ENCODE measurements around the gene ZNF532.
A peak's percentile ranks its signal among the peaks of the same experiment; 100 is the strongest.

ZNF532 gene

DNA sequence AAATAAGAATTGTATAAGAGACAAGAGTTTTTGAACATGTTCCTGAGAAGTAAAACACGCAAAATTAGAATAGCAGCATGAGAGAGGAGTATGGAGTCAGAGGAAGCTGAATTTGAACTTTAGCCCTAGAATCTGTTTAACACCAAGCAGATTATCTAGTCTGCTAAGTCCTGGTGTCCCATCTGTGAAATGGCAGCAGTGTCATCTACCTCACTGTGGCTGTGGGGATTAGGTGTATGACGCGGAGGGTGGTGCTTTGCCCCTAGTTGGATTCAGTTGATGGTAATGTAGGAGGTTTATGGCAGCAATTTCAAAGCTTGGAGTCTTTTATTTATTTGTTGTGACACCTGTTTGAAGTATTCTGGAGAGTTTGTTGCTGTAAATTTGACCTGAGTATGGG lies 79.2 kb downstream of the ZNF532 start:
- DNase-seq = no peak
- Histone ChIP-seq H3K27me3 (no peaks in the 10 kb centered on the region), H3K9me3 (no peaks in the 10 kb centered on the region), H3K4me3 (ENCODE audit: low read depth, low read length) (no peak overlapping the region), H3K4me1 (no peaks in the 10 kb centered on the region), H3K36me3 (peaks cover 3% of the 10 kb centered on the region)
- TF ChIP-seq, protein P1, sequence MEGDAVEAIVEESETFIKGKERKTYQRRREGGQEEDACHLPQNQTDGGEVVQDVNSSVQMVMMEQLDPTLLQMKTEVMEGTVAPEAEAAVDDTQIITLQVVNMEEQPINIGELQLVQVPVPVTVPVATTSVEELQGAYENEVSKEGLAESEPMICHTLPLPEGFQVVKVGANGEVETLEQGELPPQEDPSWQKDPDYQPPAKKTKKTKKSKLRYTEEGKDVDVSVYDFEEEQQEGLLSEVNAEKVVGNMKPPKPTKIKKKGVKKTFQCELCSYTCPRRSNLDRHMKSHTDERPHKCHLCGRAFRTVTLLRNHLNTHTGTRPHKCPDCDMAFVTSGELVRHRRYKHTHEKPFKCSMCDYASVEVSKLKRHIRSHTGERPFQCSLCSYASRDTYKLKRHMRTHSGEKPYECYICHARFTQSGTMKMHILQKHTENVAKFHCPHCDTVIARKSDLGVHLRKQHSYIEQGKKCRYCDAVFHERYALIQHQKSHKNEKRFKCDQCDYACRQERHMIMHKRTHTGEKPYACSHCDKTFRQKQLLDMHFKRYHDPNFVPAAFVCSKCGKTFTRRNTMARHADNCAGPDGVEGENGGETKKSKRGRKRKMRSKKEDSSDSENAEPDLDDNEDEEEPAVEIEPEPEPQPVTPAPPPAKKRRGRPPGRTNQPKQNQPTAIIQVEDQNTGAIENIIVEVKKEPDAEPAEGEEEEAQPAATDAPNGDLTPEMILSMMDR (IDR thresholded peaks at IDR 0.05; ENCODE audit: low read depth, low read length) = no peak

DNA sequence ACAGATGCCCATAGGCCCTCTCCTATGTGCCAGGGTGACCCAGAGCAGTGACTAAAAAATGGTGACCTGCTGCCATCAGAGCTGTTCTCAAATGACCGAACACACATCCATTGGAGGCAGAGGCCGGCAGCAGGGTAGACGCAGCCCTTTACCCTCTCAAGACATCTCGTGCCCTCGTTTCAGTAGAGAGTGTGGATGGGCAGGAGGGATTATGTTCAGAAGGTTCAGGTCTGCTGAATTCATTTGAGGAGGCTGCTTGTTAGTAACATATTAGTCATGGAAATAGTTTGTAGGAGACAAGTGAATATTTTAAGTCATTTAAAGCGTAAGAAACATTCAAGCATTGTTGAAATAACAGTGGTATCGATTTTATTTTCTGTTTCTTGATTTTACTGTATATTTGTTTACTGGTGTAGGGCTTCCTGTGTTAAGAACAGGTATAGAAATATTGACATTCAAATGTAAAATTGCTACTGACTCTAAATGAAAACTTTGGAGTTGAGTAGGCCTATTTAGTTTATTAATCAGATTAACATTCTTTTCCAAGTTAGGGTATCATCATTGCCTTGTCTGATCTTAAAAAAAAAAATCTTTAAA lies 82.6 kb downstream of the ZNF532 start:
- no peaks in the 10 kb centered on the region for H3K4me1 ChIP-seq
- no peaks in the 10 kb centered on the region for H3K27me3 ChIP-seq
- no peak overlapping the region for H3K4me3 ChIP-seq (ENCODE audit: low read depth, low read length)
- H3K36me3 ChIP-seq = no peaks in the 10 kb centered on the region
- no peaks in the 10 kb centered on the region for H3K9me3 ChIP-seq
- TF ChIP-seq, protein P1 (IDR thresholded peaks at IDR 0.05; ENCODE audit: low read depth, low read length) = no peak
- no peak for DNase-seq

DNA sequence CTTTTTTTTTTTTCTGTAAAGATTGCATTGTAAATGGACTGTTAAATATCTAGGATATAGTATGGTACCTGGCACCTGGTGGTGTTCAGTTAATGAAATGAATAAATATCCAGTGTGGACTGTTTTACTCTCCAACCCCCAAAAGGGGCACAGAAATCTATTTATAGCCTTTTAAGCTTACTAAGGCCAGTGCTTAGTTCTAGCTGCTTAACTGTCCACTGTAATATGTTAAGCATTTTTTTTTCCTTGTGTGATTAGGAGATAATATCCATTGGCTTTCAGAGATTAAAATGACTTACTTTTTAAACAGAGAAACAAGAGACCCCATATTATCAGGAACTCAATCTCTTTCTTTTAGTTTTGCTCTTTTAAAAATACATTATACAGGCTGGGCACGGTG lies 84.4 kb downstream of the ZNF532 start:
- DNase-seq = no peak
- Histone ChIP-seq H3K9me3 (no peaks in the 10 kb centered on the region), H3K27me3 (no peaks in the 10 kb centered on the region), H3K4me1 (no peaks in the 10 kb centered on the region), H3K4me3 (ENCODE audit: low read depth, low read length) (no peak overlapping the region), H3K36me3 (no peaks in the 10 kb centered on the region)
- TF ChIP-seq, protein P1 (IDR thresholded peaks at IDR 0.05; ENCODE audit: low read depth, low read length) = no peak

DNA sequence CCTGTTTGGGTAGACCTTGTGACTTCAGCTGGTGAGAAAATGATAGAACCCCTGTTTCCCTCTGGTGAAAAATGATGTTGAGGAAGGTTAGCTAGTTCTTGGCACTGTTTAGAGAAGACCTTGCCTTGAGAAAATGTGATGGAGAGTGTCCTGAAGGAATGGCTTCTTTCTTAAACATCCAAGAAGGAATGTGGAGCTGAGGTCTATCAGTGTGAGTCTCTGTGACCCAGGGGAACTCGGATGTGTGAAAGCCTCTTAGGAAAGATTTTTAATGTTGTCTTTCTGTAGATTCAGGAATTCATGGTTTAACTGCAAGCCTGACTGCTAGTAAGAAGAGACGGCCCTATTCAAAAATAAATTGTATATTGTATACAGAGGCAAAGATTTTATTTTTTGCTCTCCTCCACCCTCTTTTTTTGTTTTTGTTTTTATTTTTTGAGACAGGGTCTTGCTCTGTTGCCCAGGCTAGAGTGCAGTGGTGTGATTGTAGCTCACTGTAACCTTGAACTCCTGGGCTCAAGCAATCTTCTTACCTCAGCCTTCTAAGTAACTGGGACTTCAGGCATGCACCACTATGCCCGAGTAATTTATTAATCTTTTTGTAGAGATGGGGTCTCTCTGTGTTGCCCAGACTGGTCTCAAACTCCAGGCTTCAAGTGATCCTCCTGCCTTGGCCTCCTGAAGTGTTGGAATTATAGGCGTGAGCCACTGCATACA lies 87.5 kb downstream of the ZNF532 start:
- H3K4me1 ChIP-seq = no peaks in the 10 kb centered on the region
- H3K27me3 ChIP-seq = no peaks in the 10 kb centered on the region
- DNase-seq = no peak
- H3K4me3 ChIP-seq (ENCODE audit: low read depth, low read length) = no peak overlapping the region
- no peaks in the 10 kb centered on the region for H3K9me3 ChIP-seq
- TF ChIP-seq, protein P1 (IDR thresholded peaks at IDR 0.05; ENCODE audit: low read depth, low read length) = no peak
- peaks cover 5% of the 10 kb centered on the region; the same call in 1 of the 2 replicates for H3K36me3 ChIP-seq

DNA sequence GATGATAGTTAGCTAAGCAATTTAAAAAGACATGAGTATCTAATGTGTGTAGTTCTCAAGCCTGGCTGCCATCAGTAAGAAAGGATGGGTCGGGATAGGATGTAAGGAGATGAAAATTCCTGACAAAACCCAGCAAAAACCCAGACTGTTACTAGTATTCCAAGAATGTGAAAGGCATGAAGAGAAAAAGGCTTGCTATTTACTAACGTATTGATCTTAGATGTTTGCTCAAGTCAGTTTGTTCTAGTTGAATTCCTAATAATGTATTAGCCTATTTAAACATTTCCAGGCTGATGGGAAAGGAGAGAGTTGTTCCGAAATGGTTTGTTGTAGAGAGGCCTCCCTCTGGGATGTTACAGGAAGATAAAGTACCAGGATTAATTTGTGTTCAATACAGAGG lies 88.2 kb downstream of the ZNF532 start:
- no peaks in the 10 kb centered on the region for H3K4me1 ChIP-seq
- TF ChIP-seq, protein P1 (IDR thresholded peaks at IDR 0.05; ENCODE audit: low read depth, low read length) = no peak
- no peaks in the 10 kb centered on the region for H3K9me3 ChIP-seq
- H3K27me3 ChIP-seq = no peaks in the 10 kb centered on the region
- no peak for DNase-seq
- H3K36me3 ChIP-seq = peaks cover 5% of the 10 kb centered on the region; the same call in 1 of the 2 replicates
- H3K4me3 ChIP-seq (ENCODE audit: low read depth, low read length) = no peak overlapping the region

DNA sequence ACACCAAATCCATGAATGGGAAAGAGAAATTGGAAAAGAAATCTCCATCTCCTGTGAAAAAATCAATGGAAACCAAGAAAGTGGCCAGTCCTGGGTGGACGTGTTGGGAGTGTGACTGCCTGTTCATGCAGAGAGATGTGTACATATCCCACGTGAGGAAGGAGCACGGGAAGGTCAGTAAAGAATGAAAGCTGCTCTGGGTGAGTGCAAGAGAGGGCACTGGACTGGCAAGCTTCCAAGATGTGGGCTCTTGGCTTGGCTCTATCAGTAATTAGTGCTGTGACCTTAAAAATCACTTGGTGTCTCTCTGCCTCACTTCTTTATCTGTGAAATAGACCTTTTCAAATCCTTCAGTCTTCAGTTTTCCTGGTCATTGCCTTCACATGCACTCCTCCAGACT lies 89.0 kb downstream of the ZNF532 start:
- Histone ChIP-seq H3K27me3 (no peaks in the 10 kb centered on the region), H3K9me3 (no peaks in the 10 kb centered on the region), H3K36me3 (peaks cover 5% of the 10 kb centered on the region; the same call in 1 of the 2 replicates), H3K4me3 (ENCODE audit: low read depth, low read length) (no peak overlapping the region), H3K4me1 (no peaks in the 10 kb centered on the region)
- TF ChIP-seq, protein P1 (IDR thresholded peaks at IDR 0.05; ENCODE audit: low read depth, low read length) = no peak
- DNase-seq = peak; percentile 27

Measured in BE2C (cell line).